KG1 (cell line): ENCODE measurements around the gene BLOC1S6.

Source experiments
- DNase-seq: peaks from one replicate; lab custom pipeline; 2025; lab: John Stamatoyannopoulos, UW

BLOC1S6 gene

GRCh38 chr15:45588219-45588875, 1.2 kb downstream of the BLOC1S6 start:
- DNase-seq: no peak

DNA sequence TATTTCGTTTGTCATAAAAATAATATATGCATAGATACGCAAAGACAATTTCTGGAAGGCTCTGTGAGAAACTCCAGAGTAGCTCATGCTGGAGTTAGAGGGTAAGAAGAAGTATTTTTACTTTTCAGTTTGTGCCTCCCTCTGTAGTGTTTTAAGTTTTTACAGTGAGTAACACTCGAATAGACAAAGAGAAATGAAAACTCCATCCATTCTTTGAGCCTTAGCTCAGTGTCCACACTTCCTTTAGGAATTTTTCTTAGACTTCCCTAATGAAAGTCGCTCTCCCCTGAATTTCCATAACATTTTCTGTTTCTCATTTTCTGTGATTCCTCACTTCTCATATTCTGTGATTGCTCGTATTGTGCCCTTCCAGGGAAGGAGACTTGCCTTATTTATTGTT, 2.1 kb downstream of the BLOC1S6 start:
- DNase-seq: no peak

DNA sequence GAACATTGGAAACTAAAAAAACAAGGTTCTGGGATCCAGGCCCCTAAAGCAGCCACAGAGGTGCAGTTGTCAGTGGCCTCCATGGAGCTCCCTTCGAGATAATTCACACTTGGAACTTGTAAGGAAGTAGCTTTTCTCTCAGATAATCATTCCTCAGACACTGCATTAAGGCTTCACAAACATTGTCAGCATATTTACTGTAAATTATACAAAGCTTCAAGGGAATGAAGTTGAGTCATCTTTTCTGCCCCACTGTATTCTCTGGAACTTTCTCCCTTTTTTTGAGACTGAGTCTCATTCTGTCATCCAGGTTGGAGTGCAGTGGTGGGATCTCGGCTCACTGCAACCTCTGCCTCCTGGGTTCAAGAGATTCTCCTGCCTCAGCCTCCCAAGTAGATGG, 7.1 kb downstream of the BLOC1S6 start:
- no peak for DNase-seq

DNA sequence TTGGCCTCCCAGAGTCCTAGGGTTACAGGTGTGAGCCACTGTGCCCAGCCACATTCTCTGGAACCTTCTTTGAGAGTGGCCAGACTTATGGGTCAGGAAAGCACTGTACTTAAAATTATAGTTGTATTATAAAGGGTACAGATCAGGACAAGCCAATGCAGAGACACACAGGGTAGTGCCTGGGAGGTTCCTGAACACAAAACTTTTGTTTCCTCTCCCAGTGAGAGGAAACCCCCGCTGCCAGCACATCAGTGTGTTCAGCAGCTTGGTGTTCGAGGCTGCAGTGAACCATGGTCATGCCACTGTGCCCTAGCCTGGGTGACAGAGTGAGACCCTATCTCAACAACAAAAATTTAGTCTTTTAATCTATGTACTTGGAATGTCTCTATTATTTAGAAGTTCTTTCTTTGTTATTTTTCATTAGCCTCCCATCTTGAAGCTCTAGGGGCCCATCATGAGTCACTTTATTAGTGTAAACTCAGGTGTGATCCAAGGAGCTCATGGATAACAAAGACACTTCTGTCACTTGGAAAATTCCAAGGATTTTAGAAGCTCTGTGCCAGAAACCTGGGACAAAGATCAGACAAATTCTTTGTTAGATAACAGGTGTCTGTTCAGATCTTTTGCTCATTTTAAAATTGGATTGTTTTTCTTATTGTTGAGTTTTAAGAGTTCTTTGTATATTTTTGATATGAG, 7.8 kb downstream of the BLOC1S6 start:
- no peak for DNase-seq

DNA sequence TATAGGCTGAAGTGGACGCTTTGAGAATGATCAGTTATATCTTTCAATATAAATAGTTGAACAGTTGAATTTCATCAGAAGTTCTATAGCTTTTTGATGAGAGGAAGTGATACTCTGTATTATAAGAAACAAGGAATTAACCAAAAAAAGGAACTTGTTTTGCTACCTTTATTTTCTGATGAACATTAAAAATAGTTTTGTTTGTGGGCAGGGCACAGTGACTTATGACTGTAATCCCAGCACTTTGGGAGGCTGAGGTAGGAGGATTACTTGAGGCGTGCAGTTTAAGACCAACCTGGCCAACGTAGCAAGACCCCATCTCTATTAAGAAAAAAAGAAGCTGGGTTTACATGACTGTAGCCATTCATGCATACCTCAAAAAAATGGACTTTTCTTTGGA, 16.7 kb downstream of the BLOC1S6 start:
- DNase-seq: no peak

GRCh38 chr15:45604326-45604725, 17.1 kb downstream of the BLOC1S6 start:
- DNase-seq: no peak

DNA sequence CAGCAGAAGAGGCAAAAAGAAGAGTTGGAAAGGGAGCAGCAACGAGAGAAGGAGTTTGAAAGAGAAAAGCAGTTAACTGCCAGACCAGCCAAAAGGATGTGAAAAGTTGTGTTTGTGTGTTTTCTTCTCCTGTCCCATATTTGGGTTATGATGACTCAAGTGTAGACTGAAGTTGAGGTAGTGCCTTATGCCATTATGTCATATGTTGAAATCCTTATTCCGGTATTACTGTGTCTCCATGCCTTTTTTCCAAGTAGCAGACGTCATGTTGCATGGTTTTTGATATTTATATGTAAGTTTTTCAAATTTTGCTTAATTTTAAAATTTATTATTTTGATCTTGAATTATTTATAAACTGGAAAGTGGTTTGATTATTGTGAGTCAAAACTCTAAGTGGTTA, 19.2 kb downstream of the BLOC1S6 start:
- DNase-seq: no peak

DNA sequence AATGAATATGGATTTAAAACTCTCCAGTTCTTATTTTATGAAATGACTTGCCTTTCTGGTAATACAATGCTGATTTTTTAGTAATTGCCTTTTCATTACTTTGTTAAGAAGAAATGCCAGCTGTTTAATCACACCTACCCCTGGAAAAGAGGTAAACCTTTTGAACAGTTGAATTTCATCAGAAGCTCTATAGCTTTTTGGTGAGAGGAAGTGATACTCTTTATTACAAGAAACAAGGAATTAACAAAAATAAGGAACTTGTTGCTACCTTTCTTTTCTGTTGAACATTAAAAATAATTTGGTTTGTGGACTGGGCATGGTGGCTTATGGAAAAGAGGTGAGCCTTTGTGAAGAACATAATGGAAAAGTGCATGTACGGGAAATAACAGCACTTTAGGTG, 19.7 kb downstream of the BLOC1S6 start:
- DNase-seq: no peak

- no peak for DNase-seq
Observed at GRCh38 chr15:45611305-45611704, 24.1 kb downstream of the BLOC1S6 start.

DNA sequence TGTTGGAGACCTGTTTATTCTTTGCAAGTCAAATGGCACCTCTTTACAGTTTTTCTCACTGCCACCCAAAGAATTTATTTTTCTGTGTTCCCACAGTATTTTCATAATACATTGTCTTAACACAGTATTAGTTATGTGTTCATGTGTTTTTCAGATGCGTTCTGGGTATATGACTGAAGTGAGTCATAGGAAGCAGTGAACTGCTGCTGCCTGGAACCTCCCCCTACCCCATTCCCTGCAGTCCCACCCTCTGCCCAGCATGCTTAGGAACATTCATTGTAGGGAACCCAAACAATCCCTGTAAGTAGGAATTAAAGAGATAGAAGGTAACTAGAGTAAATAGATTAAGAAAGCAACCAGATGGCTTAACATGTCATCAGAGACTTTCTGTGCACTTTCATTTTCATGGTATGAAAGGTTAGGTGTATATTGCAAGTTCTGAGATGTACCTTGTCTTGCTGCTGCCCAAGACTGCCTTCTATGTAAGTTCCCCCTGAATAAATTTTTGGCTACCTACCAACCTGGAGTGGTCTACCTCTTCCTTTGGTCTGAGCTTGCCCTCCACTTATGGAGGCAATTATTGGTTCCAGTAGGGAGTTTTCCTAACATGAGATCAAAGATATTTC, 25.7 kb downstream of the BLOC1S6 start:
- DNase-seq: no peak

DNA sequence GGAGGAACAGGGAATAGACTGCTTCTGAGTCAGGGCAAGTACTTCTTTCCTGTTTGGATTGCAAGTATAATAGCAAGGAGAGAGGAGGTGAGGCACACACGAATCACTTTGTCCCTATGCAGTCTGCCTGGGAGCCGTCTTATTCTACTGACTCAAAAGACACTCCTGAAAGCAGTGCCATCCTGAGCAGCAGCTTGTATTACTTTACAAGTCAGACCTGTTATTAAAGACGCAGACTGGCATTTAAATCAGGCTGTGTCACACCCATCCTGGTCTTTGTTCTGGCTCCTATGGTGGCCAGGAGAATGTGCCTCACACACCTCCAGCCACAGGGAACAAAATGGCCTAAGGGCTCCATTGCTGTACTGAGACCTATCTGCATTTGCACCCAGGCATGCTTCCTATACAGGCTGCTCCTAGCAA, 29.7 kb downstream of the BLOC1S6 start:
- DNase-seq: no peak

GRCh38 chr15:45618813-45619212, 31.6 kb downstream of the BLOC1S6 start:
- DNase-seq: no peak

- no peak for DNase-seq
Observed at GRCh38 chr15:45628136-45628535, 41.0 kb downstream of the BLOC1S6 start.

DNA sequence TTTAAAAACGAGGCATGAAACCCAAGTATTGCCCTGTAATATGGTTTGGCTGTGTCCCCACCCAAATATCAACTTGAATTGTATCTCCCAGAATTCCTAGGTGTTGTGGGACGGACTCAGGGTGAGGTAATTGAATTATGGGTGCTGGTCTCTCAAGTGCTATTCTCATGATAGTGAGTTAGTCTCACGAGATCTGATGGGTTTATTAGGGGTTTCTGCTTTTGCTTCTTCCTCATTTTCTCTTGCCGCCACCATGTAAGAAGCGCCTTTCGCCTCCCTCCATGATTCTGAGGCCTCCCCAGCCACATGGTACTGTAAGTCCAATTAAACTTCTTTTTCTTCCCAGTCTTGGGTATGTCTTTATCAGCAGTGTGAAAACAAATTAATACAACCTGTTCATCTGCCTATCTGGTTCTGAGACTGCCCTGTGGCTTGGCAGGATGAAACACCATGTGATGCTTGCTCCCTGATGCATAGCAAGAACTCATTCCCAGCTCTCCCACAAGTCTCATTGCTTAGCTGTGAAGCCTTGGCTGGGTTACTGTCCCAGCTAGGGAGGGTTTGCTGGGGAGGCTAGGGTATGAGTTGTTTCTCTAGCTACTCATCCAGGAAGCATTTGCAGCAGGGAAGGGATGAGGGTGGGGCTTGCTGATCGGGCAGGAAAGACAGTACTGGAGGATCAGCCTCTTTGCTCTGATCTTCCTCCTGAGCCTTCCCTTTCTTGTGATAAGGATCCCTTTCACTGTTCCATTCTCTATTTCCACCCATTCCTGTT, 43.9 kb downstream of the BLOC1S6 start:
- DNase-seq: no peak

- DNase-seq: no peak
Observed at GRCh38 chr15:45631776-45632175, 44.6 kb downstream of the BLOC1S6 start.

DNA sequence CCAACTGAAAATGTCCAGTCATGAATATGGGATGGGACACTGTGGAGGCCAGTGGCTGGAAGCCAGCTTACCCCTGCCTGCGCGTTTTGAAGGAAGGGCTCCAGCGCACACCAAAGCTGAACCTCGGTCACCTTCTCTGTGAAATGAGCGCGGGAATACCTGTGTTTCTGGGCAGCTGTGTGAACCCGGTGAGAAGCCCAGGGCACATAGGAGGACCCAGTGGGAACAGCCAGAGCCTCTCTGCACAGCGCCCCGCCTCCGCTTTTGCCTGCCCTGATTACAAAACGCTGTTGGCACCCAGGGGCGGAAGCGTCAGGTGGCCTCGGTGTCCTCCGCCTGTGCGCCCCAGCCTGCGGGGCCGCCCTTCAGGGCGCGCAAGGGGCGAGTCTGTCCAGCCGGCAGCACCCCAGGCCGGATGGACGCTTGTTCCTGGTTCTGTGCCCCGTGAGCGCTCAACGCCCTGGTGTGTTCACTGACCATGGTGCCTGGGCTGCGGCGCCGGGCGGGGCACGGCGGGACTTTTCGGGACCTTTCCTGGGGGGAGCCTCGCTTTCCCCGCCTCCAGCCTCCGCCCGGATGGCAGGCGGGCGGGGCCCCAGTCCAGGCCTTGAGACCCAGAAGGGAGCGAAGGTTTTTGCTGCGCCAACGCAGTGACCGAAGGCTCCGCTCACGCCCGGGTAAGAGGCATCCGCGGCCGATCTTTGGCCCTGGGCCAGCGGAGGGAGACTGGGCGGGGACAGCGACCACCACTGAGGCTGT, 47.4 kb downstream of the BLOC1S6 start, which contains the start of gene SQOR:
Gene SQOR, plus strand, starts transcription at position 598 of the 759 bp plus-strand sequence. CDS start 23,895 bp downstream, outside the sequence.
- DNase-seq: no peak

DNA sequence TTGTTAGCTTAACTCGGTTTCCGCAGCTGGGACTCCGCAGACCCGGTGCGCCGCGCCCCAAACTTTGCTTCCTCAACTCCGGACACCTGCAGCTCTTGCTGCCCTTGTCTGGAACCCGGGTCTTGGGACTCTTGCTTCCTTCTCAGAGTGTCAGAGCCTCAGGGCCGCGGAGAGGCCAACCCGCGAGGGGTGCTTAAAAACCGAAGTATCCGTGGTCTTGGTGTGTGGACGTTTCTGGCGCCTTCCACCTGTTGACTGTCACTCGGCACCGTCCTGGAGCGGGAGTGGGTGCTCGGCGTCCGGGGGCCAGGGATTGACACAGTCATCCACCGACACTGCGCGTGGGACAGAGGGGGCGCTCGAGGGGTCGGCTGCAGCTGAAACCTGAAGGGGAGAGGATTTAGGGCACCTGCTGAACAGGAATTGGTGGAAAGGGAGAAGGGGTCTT, 48.0 kb downstream of the BLOC1S6 start:
- DNase-seq: no peak

DNA sequence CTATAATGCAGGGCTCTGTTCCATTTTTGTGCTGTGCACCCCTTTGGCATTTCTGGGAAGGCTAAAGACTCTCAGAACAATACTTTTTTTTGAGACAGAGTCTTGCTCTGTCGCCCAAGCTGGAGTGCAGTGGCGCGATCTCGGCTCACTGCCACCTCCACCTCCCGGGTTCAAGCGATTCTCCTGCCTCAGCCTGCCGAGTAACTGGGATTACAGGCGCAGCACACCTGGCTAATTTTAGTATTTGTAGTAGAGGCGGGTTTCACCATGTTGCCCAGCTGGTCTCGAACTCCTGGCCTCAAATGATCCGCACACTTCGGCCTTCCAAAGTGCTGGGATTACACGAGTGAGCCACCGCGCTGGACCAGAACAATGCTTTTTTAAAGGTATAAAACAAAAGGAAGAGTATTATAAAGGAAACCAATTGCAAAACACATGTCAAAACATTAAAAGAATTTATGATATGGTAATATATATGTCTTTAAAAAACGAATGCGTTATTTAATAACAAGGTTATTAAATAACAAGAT, 48.6 kb downstream of the BLOC1S6 start:
- no peak for DNase-seq

GRCh38 chr15:45637141-45637540, 50.0 kb downstream of the BLOC1S6 start:
- DNase-seq: no peak

DNA sequence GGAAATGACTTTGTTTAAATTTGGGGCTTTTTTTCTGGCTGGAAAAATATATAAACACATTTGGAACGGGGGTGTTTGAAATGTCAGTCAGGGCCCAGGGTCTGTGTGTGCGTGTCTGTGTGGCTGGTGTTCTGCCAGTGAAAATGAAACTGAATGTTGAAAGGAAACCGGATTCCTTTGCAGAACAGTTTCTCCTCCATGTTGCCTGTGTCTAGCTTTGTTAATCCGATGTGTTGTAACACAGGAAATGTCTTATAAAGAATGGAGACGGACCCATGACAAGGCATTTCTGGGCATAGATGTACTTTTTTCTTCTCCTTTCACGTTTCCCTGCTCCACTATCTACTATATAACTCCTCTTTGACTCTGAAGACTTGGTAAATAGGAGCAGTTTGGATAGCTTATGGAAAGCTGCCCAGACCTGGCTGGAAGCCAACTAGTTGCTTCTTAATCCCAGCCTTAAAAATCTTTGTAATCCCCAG, 50.4 kb downstream of the BLOC1S6 start:
- no peak for DNase-seq

- DNase-seq: no peak
Observed at GRCh38 chr15:45640616-45641015, 53.4 kb downstream of the BLOC1S6 start.
